Measurements from ENCODE around the gene CRELD2. TPM values are rescaled to one million over a fixed set of nuclear protein-coding genes. Genes with fewer than 3 reads are reported as not detected.

CRELD2 gene
- total and polyA plus RNA-seq, 8 donors: 19.4 to 83.0 (median 38.0) TPM

DNA sequence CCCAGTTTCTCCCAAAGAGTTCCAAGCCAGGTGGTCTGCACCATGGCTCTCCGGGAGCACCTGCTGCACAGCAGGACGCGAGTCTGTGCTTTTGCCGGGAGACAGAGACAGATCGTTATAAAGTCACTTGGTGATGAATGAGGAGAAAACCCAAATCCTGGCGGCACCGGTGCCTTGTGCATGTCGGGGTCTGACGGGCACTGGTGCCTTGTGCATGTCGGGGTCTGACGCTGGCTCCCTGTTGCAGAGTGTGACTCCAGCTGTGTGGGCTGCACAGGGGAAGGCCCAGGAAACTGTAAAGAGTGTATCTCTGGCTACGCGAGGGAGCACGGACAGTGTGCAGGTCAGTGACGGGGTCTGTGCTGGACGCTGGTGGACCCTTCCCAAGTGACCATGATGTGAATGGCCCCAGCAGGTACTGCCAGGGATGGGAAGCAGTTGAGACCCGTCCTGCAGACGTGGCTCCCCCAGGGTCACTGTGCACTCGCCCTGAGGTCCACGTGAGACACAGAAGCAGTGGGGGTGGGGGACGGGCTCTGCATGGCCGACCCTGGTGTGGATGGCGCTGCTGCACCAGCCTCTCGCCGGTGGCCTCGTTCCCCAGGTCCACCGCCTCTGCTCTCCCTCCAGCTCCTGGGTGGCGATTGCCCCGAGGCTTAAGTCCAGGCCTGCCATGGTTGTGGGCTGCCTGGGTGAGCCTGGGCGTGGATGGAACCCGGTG lies 5.8 kb downstream of the CRELD2 start:
- intact Hi-C loops (cut with DNase I; ENCODE audit: low total_unique reads): no loop called here
- peaks cover 0 to 9% (median 7%) of the 10 kb centered on the region in 3 donors for H3K27me3 ChIP-seq
- DNase-seq: no peak
- peaks cover 5 to 65% (median 59%) of the 10 kb centered on the region in 4 donors for H3K36me3 ChIP-seq
- WGBS, 5 donors: 94 to 97% (median 96%) methylated on average over 16 to 31 of the region's 31 CpGs
- H3K9me3 ChIP-seq: no peaks in the 10 kb centered on the region
- H3K4me1 ChIP-seq: peaks cover 12 to 21% (median 19%) of the 10 kb centered on the region in 4 donors
- H3K27ac ChIP-seq: peak overlapping the region in 1 of 5 donors; percentile 24
- TF ChIP-seq POLR2AphosphoS5 (IDR thresholded peaks at IDR 0.05) (no peak), POLR2A (IDR thresholded peaks at IDR 0.05) (no peak), EP300 (IDR thresholded peaks at IDR 0.05) (no peak)
- TF ChIP-seq, protein P1, sequence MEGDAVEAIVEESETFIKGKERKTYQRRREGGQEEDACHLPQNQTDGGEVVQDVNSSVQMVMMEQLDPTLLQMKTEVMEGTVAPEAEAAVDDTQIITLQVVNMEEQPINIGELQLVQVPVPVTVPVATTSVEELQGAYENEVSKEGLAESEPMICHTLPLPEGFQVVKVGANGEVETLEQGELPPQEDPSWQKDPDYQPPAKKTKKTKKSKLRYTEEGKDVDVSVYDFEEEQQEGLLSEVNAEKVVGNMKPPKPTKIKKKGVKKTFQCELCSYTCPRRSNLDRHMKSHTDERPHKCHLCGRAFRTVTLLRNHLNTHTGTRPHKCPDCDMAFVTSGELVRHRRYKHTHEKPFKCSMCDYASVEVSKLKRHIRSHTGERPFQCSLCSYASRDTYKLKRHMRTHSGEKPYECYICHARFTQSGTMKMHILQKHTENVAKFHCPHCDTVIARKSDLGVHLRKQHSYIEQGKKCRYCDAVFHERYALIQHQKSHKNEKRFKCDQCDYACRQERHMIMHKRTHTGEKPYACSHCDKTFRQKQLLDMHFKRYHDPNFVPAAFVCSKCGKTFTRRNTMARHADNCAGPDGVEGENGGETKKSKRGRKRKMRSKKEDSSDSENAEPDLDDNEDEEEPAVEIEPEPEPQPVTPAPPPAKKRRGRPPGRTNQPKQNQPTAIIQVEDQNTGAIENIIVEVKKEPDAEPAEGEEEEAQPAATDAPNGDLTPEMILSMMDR (IDR thresholded peaks at IDR 0.05): no peak
- no peak overlapping the region for H3K4me3 ChIP-seq

DNA sequence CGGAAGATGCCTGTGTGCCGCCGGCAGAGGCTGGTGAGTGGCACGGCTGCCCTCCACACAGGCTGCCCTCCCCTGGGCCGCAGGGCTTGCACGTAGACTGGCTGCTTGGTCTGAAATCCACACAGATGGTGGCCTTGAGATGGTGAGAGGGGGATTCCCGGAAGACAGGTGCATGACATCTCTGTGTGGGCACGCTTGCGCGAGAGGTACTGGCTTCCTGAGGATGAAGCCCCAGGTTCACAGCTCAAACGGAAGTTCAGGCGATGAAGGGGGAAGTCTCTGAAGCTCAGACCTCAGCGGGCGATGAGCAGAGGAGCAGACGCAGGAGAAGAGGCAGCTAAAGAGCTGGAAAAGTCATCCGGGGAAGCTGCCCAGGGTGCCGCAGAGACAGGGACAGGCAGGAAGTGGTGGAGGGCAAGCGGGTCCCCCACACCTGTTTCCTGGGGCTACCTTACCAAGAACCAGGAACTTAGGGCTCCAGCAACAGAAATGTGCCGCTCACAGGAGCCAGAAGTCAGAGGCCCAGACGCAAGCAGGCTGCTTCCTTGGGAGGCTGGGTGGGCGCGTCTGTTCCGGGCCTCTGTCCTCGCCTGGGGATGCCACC lies 7.2 kb downstream of the CRELD2 start:
- intact Hi-C loops (cut with DNase I; ENCODE audit: low total_unique reads): no loop called here
- 80 to 89% (median 88%) methylated on average over 24 of the region's 24 CpGs for WGBS, 5 donors
- Histone ChIP-seq H3K4me1 (peaks cover 17 to 22% (median 19%) of the 10 kb centered on the region in 4 donors), H3K9me3 (no peaks in the 10 kb centered on the region), H3K27ac (peak overlapping the region in 3 of 5 donors; percentile 3 to 52 (median 46)), H3K4me3 (peak overlapping the region in 1 of 4 donors; percentile 5), H3K27me3 (peaks cover 0 to 11% (median 8%) of the 10 kb centered on the region in 3 donors), H3K36me3 (peaks cover 0 to 58% (median 52%) of the 10 kb centered on the region in 4 donors)
- peak in 1 of 2 donors; percentile 58 for DNase-seq
- no peak for TF ChIP-seq EP300 (IDR thresholded peaks at IDR 0.05)
- TF ChIP-seq, protein P1 (IDR thresholded peaks at IDR 0.05): no peak
- no peak for TF ChIP-seq POLR2AphosphoS5 (IDR thresholded peaks at IDR 0.05)
- no peak for TF ChIP-seq POLR2A (IDR thresholded peaks at IDR 0.05)

DNA sequence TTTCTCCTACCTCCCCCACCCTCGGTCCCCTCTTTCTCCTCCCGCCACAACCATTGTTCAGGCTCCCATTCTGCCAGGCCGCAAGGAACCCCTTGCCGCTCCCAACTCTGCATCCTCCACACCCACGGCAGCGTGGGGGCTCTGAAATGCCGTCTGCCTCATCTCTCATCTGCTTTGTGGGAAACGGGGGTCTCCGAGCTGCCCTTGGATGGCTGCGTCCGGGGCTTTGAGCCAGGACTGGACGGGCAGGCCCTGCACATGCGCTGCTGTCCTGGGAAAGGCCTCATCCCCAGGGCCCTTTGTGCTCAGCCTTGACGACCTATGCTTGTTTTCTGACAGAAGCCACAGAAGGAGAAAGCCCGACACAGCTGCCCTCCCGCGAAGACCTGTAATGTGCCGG lies 8.5 kb downstream of the CRELD2 start:
- DNase-seq: no peak
- Histone ChIP-seq H3K27me3 (peaks cover 0 to 11% (median 8%) of the 10 kb centered on the region in 3 donors), H3K4me3 (no peak overlapping the region), H3K36me3 (peaks cover 0 to 45% (median 39%) of the 10 kb centered on the region in 4 donors), H3K4me1 (peaks cover 20 to 35% (median 30%) of the 10 kb centered on the region in 4 donors), H3K9me3 (no peaks in the 10 kb centered on the region), H3K27ac (no peak overlapping the region)
- intact Hi-C loops (cut with DNase I; ENCODE audit: low total_unique reads): no loop called here
- 84 to 89% (median 88%) methylated on average over 16 to 17 of the region's 18 CpGs for WGBS, 5 donors
- no peak for TF ChIP-seq EP300 (IDR thresholded peaks at IDR 0.05)
- TF ChIP-seq POLR2AphosphoS5 (IDR thresholded peaks at IDR 0.05): no peak
- TF ChIP-seq, protein P1 (IDR thresholded peaks at IDR 0.05): no peak
- no peak for TF ChIP-seq POLR2A (IDR thresholded peaks at IDR 0.05)

DNA sequence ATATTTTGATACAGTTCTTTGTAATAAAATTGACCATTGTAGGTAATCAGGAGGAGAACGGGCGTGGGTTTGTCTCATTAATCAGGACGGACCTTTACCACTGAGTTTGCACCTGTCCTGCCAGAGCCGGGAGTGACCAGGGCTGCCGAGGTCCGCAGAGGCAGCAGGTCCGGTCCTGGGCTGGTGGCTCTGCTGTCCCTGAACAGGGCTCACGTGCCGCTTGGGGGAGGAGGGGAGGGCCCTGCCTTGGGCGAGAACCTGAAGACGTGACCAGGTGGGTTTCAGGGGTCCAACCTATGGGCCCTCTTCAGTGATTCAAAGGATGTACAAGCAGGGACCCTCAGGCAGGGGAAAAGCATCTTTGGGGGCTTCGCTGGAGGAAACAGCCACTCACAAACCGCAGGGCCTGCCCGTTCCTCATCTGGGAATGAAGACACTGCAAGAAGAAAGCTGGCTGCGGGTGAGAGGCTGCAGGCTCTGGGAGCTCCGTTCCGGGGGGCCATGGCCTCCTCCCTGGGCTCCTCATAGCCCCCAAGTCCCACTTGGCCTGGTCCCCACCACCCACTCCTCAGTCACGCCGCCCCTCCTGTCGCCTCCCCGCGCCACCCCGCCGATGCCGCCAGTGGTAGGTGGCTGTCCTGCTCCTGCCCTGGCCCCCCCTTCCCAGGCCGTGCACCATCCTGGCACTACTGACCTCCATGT lies 9.2 kb downstream of the CRELD2 start:
- Histone ChIP-seq H3K27ac (no peak overlapping the region), H3K4me3 (no peak overlapping the region), H3K27me3 (peaks cover 0 to 11% (median 8%) of the 10 kb centered on the region in 3 donors), H3K9me3 (no peaks in the 10 kb centered on the region), H3K4me1 (peaks cover 25 to 40% (median 33%) of the 10 kb centered on the region in 4 donors), H3K36me3 (peaks cover 0 to 41% (median 37%) of the 10 kb centered on the region in 4 donors)
- DNase-seq: no peak
- TF ChIP-seq EP300 (IDR thresholded peaks at IDR 0.05): no peak
- no peak for TF ChIP-seq POLR2A (IDR thresholded peaks at IDR 0.05)
- intact Hi-C loops (cut with DNase I; ENCODE audit: low total_unique reads): loop anchor here (2.0 kb wide), 1 partner anchor 103 kb away; no protein-coding TSS in a partner anchor
- WGBS, 5 donors: 87 to 95% (median 90%) methylated on average over 16 to 26 of the region's 26 CpGs

Data from stomach (tissue), 9 donors.